ENCODE data around the gene TGM1.

Gene TGM1

GRCh38 chr14:24212924-24213865, 49.8 kb downstream of the TGM1 start, which contains the start of gene CHMP4A (continued):
- TF ChIP-seq ZNF645 (tag by site-specific recombination; IDR thresholded peaks at IDR 0.05): no peak
- TF ChIP-seq ZNF664 (tag by site-specific recombination; IDR thresholded peaks at IDR 0.05): no peak
- no peak for TF ChIP-seq ZFP41 (tag by site-specific recombination; IDR thresholded peaks at IDR 0.05; ENCODE audit: borderline replicate concordance)
- TF ChIP-seq ZNF555 (tag by site-specific recombination; conservative IDR thresholded peaks at IDR 0.05): no peak
- TF ChIP-seq ZNF266 (tag by site-specific recombination; IDR thresholded peaks at IDR 0.05; ENCODE audit: low read depth): no peak
- TF ChIP-seq ZFP37 (tag by site-specific recombination; IDR thresholded peaks at IDR 0.05): no peak
- TF ChIP-seq SP3 (tag by site-specific recombination; IDR thresholded peaks at IDR 0.05): peak; percentile 88
- TF ChIP-seq ZFP69B (tag by site-specific recombination; IDR thresholded peaks at IDR 0.05): peak; percentile 58; the same call in 1 of the 2 replicates
- no peak for TF ChIP-seq HOXD13 (CRISPR knock-in tag; IDR thresholded peaks at IDR 0.05; ENCODE audit: borderline replicate concordance)
- peak; percentile 51; the same call in 1 of the 2 replicates for TF ChIP-seq ZBTB21 (tag by site-specific recombination; IDR thresholded peaks at IDR 0.05)
- no peak for TF ChIP-seq ZBTB44 (tag by site-specific recombination; IDR thresholded peaks at IDR 0.05)
- TF ChIP-seq ZSCAN18 (tag by site-specific recombination; IDR thresholded peaks at IDR 0.05): no peak
- TF ChIP-seq ZBTB17 (tag by site-specific recombination; IDR thresholded peaks at IDR 0.05): peak; percentile 97

GRCh38 chr14:24211311-24211710, 51.7 kb downstream of the TGM1 start:
- no peak for TF ChIP-seq ZNF707 (tag by site-specific recombination; IDR thresholded peaks at IDR 0.05)
- no peak for TF ChIP-seq ZFP37 (tag by site-specific recombination; IDR thresholded peaks at IDR 0.05)
- no peak for TF ChIP-seq ZSCAN23 (tag by site-specific recombination; IDR thresholded peaks at IDR 0.05)
- TF ChIP-seq ZNF169 (tag by site-specific recombination; IDR thresholded peaks at IDR 0.05): no peak
- no peak for TF ChIP-seq ZNF223 (tag by site-specific recombination; IDR thresholded peaks at IDR 0.05)
- TF ChIP-seq SETDB1 (IDR thresholded peaks at IDR 0.05; ENCODE audit: insufficient read length, low read length): no peak
- ChIA-PET CTCF (no interaction called here), POLR2A (no interaction called here)
- no peaks in the 10 kb centered on the region for H3K4me1 ChIP-seq (ENCODE audit: control insufficient read depth, insufficient read depth, low read length)
- no peaks in the 10 kb centered on the region for H3K9me3 ChIP-seq (ENCODE audit: control insufficient read depth, insufficient read depth, low read depth, low read length)
- peaks cover 23 to 64% of the 10 kb centered on the region in 2 experiments for H3K36me3 ChIP-seq (ENCODE audit: control insufficient read depth in 2 of 2, insufficient read depth in 1 of 2, low read length in 2 of 2)
- no peak overlapping the region for H3K4me3 ChIP-seq (ENCODE audit: low read depth, low read length)
- no peak overlapping the region for H3K27ac ChIP-seq (ENCODE audit: extremely low read depth, low read depth, low read length)

- H3K4me3 ChIP-seq (ENCODE audit: low read depth, low read length): no peak overlapping the region
- peaks cover 23 to 76% of the 10 kb centered on the region in 2 experiments for H3K36me3 ChIP-seq (ENCODE audit: control insufficient read depth in 2 of 2, insufficient read depth in 1 of 2, low read length in 2 of 2)
- ChIA-PET CTCF (no interaction called here), POLR2A (interaction anchor here (1.5 to 1.6 kb wide), 2 partner anchors 12 to 93 kb away, joined by 3 to 5 read pairs; partner anchors contain the start of genes DCAF11, NRL and TM9SF1)
- H3K9me3 ChIP-seq (ENCODE audit: control insufficient read depth, insufficient read depth, low read depth, low read length): no peaks in the 10 kb centered on the region
- H3K4me1 ChIP-seq (ENCODE audit: control insufficient read depth, insufficient read depth, low read length): no peaks in the 10 kb centered on the region
- no peak overlapping the region; the same call in 1 of the 2 replicates for H3K27ac ChIP-seq (ENCODE audit: extremely low read depth, low read depth, low read length)
- no peak for TF ChIP-seq KLF17 (tag by site-specific recombination; IDR thresholded peaks at IDR 0.05)
- no peak for TF ChIP-seq ZBTB8A (tag by site-specific recombination; IDR thresholded peaks at IDR 0.05)
- TF ChIP-seq ZNF704 (tag by site-specific recombination; IDR thresholded peaks at IDR 0.05): no peak
- no peak for TF ChIP-seq ZBTB11 (tag by site-specific recombination; conservative IDR thresholded peaks at IDR 0.05; ENCODE audit: low read depth)
- TF ChIP-seq ZBTB20 (tag by site-specific recombination; IDR thresholded peaks at IDR 0.05): no peak
Measured at GRCh38 chr14:24207625-24208024, 55.4 kb downstream of the TGM1 start.

Measured in HEK293 (cell line).